ENCODE data around the gene CENPX. TPM values are rescaled to one million over a fixed set of nuclear protein-coding genes. Genes with fewer than 3 reads are reported as not detected.

CENPX gene
- total and polyA plus RNA-seq, 2 of the 13 experiments (the other 11 are each of a cell fraction or from before 2014, with no cell fraction given): 92.7 to 170 TPM

DNA sequence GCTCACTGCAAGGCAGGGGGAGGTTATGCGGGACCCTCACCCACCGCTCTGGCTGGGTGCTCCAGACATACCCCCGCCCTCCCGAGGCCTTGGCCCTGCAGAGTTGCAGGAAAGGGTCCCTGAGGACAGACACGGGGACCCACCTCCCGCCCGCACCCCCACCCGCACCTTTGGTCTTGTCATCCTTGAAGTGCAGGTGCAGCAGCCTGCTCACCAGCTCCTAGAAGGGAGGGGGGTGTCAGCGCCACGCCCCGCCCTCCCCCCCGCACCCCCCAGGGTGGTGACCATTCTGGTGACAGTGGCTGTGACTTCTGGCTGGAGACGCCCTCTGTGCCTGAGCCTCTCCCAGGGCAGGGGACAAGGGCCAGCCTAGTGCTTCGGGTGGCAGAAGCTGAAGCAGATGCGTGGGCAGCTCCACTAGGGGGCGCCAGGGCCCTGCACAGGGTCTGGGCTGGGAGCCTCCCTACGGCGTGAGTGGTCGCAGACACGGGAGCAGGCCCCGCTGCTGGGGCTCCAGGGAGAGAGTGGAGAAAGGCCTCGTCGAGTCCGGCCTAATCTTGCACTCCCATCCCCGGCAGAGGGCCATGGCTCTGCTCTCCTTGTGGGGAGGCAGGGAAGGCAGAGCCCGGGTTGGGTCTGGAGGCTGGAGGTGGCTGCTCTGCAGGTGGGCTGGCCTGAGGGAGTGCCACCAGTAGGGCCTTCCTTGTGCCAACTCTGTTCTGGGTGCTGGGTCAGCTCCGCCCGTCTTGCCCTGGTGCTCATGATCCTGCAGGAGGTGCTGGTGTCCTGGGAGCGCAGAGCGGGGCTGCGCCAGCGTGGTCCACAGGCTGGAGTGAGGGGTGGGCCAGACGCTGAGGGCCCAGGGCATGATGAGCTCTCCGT is 2.7 kb downstream of the CENPX start (continued):
- TF ChIP-seq, protein P1, sequence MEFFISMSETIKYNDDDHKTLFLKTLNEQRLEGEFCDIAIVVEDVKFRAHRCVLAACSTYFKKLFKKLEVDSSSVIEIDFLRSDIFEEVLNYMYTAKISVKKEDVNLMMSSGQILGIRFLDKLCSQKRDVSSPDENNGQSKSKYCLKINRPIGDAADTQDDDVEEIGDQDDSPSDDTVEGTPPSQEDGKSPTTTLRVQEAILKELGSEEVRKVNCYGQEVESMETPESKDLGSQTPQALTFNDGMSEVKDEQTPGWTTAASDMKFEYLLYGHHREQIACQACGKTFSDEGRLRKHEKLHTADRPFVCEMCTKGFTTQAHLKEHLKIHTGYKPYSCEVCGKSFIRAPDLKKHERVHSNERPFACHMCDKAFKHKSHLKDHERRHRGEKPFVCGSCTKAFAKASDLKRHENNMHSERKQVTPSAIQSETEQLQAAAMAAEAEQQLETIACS (CRISPR knock-in tag; IDR thresholded peaks at IDR 0.05): no peak
- TF ChIP-seq, protein P2, sequence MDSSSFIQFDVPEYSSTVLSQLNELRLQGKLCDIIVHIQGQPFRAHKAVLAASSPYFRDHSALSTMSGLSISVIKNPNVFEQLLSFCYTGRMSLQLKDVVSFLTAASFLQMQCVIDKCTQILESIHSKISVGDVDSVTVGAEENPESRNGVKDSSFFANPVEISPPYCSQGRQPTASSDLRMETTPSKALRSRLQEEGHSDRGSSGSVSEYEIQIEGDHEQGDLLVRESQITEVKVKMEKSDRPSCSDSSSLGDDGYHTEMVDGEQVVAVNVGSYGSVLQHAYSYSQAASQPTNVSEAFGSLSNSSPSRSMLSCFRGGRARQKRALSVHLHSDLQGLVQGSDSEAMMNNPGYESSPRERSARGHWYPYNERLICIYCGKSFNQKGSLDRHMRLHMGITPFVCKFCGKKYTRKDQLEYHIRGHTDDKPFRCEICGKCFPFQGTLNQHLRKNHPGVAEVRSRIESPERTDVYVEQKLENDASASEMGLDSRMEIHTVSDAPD (CRISPR knock-in tag; IDR thresholded peaks at IDR 0.05): no peak
- TF ChIP-seq, protein P3, sequence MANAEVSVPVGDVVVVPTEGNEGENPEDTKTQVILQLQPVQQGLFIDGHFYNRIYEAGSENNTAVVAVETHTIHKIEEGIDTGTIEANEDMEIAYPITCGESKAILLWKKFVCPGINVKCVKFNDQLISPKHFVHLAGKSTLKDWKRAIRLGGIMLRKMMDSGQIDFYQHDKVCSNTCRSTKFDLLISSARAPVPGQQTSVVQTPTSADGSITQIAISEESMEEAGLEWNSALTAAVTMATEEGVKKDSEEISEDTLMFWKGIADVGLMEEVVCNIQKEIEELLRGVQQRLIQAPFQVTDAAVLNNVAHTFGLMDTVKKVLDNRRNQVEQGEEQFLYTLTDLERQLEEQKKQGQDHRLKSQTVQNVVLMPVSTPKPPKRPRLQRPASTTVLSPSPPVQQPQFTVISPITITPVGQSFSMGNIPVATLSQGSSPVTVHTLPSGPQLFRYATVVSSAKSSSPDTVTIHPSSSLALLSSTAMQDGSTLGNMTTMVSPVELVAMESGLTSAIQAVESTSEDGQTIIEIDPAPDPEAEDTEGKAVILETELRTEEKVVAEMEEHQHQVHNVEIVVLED (CRISPR knock-in tag; IDR thresholded peaks at IDR 0.05; ENCODE audit: borderline replicate concordance): no peak; the same call in 1 of the 2 replicates
- TF ChIP-seq SP1 (IDR thresholded peaks at IDR 0.05) (no peak), SP1 (CRISPR knock-in tag; IDR thresholded peaks at IDR 0.05) (no peak), NR2F6 (IDR thresholded peaks at IDR 0.05) (no peak), NR2F6 (CRISPR knock-in tag; IDR thresholded peaks at IDR 0.05) (no peak), RBM39 (IDR thresholded peaks at IDR 0.05; ENCODE audit: low read depth, low read length, poor library complexity, severe bottlenecking) (peak; percentile 98), HOXA7 (CRISPR knock-in tag; IDR thresholded peaks at IDR 0.05) (no peak), BHLHE40 (IDR thresholded peaks at IDR 0.05; ENCODE audit: low read length) (0 out of 2 replicates have a peak, but pooled peaks have one; percentile 10), POLR2A (IDR thresholded peaks at IDR 0.05; ENCODE audit: insufficient read depth in 1 of 2, low read depth in 2 of 2, low read length in 2 of 2) (no peak; a peak in 1 of 4 replicates), ZNF547 (CRISPR knock-in tag; IDR thresholded peaks at IDR 0.05) (peak; percentile 50; the same call in 1 of the 2 replicates), ZNF329 (CRISPR knock-in tag; IDR thresholded peaks at IDR 0.05; ENCODE audit: low read depth) (no peak), SYNCRIP (IDR thresholded peaks at IDR 0.05; ENCODE audit: insufficient read depth, low read depth, low read length) (no peak), KDM6A (CRISPR knock-in tag; IDR thresholded peaks at IDR 0.05; ENCODE audit: low read depth) (no peak), ZNF891 (CRISPR knock-in tag; IDR thresholded peaks at IDR 0.05) (no peak), ZNF121 (CRISPR knock-in tag; IDR thresholded peaks at IDR 0.05) (peak; percentile 55; the same call in 1 of the 2 replicates)
- TF ChIP-seq, protein P4, sequence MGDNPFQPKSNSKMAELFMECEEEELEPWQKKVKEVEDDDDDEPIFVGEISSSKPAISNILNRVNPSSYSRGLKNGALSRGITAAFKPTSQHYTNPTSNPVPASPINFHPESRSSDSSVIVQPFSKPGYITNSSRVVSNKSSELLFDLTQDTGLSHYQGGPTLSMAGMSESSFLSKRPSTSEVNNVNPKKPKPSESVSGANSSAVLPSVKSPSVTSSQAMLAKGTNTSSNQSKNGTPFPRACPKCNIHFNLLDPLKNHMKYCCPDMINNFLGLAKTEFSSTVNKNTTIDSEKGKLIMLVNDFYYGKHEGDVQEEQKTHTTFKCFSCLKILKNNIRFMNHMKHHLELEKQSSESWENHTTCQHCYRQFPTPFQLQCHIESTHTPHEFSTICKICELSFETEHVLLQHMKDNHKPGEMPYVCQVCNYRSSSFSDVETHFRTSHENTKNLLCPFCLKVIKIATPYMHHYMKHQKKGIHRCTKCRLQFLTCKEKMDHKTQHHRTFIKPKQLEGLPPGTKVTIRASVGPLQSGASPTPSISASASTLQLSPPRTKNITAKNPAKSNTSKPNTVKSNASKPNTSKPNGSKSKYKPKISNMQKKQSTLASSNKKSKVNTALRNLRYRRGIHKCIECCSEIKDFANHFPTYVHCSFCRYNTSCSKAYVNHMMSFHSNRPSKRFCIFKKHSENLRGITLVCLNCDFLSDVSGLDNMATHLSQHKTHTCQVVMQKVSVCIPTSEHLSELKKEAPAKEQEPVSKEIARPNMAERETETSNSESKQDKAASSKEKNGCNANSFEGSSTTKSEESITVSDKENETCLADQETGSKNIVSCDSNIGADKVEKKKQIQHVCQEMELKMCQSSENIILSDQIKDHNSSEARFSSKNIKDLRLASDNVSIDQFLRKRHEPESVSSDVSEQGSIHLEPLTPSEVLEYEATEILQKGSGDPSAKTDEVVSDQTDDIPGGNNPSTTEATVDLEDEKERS (CRISPR knock-in tag; IDR thresholded peaks at IDR 0.05): no peak
- TF ChIP-seq, protein P5, sequence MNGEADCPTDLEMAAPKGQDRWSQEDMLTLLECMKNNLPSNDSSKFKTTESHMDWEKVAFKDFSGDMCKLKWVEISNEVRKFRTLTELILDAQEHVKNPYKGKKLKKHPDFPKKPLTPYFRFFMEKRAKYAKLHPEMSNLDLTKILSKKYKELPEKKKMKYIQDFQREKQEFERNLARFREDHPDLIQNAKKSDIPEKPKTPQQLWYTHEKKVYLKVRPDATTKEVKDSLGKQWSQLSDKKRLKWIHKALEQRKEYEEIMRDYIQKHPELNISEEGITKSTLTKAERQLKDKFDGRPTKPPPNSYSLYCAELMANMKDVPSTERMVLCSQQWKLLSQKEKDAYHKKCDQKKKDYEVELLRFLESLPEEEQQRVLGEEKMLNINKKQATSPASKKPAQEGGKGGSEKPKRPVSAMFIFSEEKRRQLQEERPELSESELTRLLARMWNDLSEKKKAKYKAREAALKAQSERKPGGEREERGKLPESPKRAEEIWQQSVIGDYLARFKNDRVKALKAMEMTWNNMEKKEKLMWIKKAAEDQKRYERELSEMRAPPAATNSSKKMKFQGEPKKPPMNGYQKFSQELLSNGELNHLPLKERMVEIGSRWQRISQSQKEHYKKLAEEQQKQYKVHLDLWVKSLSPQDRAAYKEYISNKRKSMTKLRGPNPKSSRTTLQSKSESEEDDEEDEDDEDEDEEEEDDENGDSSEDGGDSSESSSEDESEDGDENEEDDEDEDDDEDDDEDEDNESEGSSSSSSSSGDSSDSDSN (CRISPR knock-in tag; IDR thresholded peaks at IDR 0.05): peak; percentile 31; the same call in 1 of the 2 replicates

All from HepG2 (cell line).